B cell (primary cell): Measurements from ENCODE around the gene STAG1. TPM values are rescaled to one million over a fixed set of nuclear protein-coding genes. Genes with fewer than 3 reads are reported as not detected.

Source experiments
- ATAC-seq: fragments of 200-7000 bp; cut with Tn5 transposase; one replicate; pipeline ENCODE4 v1.10.0; 2021; ENCODE audit warnings: low read depth, mild to moderate bottlenecking, moderate number of reproducible peaks, moderate library complexity
- CTCF ChIA-PET: fragments of 350-600 bp; sonication (Branson Sonifier 250); formaldehyde crosslinking; loops from one replicate; lab custom pipeline; 2021; ENCODE audit warnings: antibody characterized with exemption, inconsistent platforms; lab: Charles Lee
- POLR2A ChIA-PET: fragments of 350-600 bp; sonication (Branson Sonifier 250); formaldehyde crosslinking; loops from one replicate; lab custom pipeline; 2021; ENCODE audit warnings: antibody characterized with exemption; lab: Charles Lee
- DNase-seq: peaks from one replicate; pipeline ENCODE4 v3.0.0; 2013
- H2AFZ ChIP-seq: 2 replicates; pipeline ENCODE4 v1.6.1; 2012; ENCODE audit warnings: mild to moderate bottlenecking, low read depth, low read length; ENCODE audit not compliant: insufficient read depth, poor library complexity, severe bottlenecking
- H3K27ac ChIP-seq, 2 donors: 1 replicate in 1 of 2; 2 replicates in 1 of 2; pipeline ENCODE4 v1.5.1; 2012 to 2013; ENCODE audit warnings: low read length in 2 of 2, mild to moderate bottlenecking in 2 of 2, moderate library complexity in 1 of 2
- H3K27me3 ChIP-seq, 4 experiments: fragments of 200-600 bp in 1 of 4; sonication (generic) in 1 of 4; replicated peaks in 1 of 4; 1 replicate in 2 of 4; 2 replicates in 2 of 4; pipeline versions ENCODE4 v1.6.1 to v1.7.0; 2013 to 2016; ENCODE audit warnings: low read length in 3 of 4, mild to moderate bottlenecking in 2 of 4, mixed read lengths in 1 of 4, moderate library complexity in 1 of 4; ENCODE audit not compliant: insufficient read depth in 4 of 4, control insufficient read depth in 3 of 4; ENCODE audit errors: control extremely low read depth in 1 of 4
- H3K36me3 ChIP-seq, 2 experiments: replicated peaks in 1 of 2; 1 replicate in 1 of 2; 2 replicates in 1 of 2; pipeline versions ENCODE4 v1.6.1 to v1.7.1; 2013; ENCODE audit warnings: low read length in 1 of 2; ENCODE audit not compliant: insufficient read depth in 2 of 2, control insufficient read depth in 1 of 2; ENCODE audit errors: control extremely low read depth in 1 of 2, extremely low read depth in 1 of 2
- H3K4me1 ChIP-seq, 2 donors: fragments of 200-600 bp in 1 of 2; sonication (generic) in 1 of 2; 1 replicate in 1 of 2; 2 replicates in 1 of 2; pipeline versions ENCODE4 v1.5.1 to v1.6.1; 2013 to 2017; ENCODE audit warnings: low read length in 2 of 2; ENCODE audit not compliant: control insufficient read depth in 2 of 2, insufficient read depth in 2 of 2
- H3K4me2 ChIP-seq: replicated peaks from 2 replicates; pipeline ENCODE3; 2012; ENCODE audit warnings: mild to moderate bottlenecking, low read depth, low read length; ENCODE audit not compliant: poor library complexity, severe bottlenecking
- H3K4me3 ChIP-seq, 5 experiments: fragments of 200-600 bp in 1 of 5; sonication (generic) in 1 of 5; 1 replicate in 3 of 5; 2 replicates in 2 of 5; pipeline versions ENCODE4 v1.5.1 to v1.7.0; 2011 to 2016; ENCODE audit warnings: low read length in 4 of 5, mild to moderate bottlenecking in 4 of 5, low read depth in 2 of 5, control low read depth in 1 of 5, moderate library complexity in 1 of 5; ENCODE audit not compliant: insufficient read depth in 1 of 5; ENCODE audit errors: control extremely low read depth in 1 of 5, extremely low read depth in 1 of 5
- H3K79me2 ChIP-seq: fragments of 200-600 bp; sonication (generic); one replicate; pipeline ENCODE4 v1.6.0; 2016; ENCODE audit warnings: low read length; ENCODE audit not compliant: control insufficient read depth, insufficient read depth
- H3K9ac ChIP-seq: fragments of 200-600 bp; sonication (generic); 2 replicates; pipeline ENCODE4 v1.6.1; 2017; ENCODE audit warnings: mild to moderate bottlenecking, low read length, moderate library complexity
- H3K9me3 ChIP-seq, 3 donors: one replicate each; pipeline versions ENCODE4 v1.6.1 to v1.7.1; 2013; ENCODE audit warnings: low read length in 2 of 3; ENCODE audit not compliant: control insufficient read depth in 2 of 3, insufficient read depth in 1 of 3; ENCODE audit errors: control extremely low read depth in 1 of 3
- H4K20me1 ChIP-seq: 2 replicates; pipeline ENCODE4 v1.6.0; 2012; ENCODE audit warnings: mild to moderate bottlenecking, low read length; ENCODE audit not compliant: insufficient read depth, control insufficient read depth, poor library complexity, severe bottlenecking
- H3K27ac Mint-ChIP-seq: one replicate; pipeline ENCODE4 v1.8.0; 2021; ENCODE audit warnings: mixed read lengths
- H3K27me3 Mint-ChIP-seq: one replicate; pipeline ENCODE4 v1.8.0; 2021; ENCODE audit warnings: mixed read lengths
- H3K4me1 Mint-ChIP-seq: one replicate; pipeline ENCODE4 v1.8.0; 2021; ENCODE audit warnings: mixed read lengths
- H3K4me3 Mint-ChIP-seq: one replicate; pipeline ENCODE4 v1.8.0; 2021; ENCODE audit warnings: mixed read lengths
- H3K9me3 Mint-ChIP-seq: one replicate; pipeline ENCODE4 v1.8.0; 2022; ENCODE audit warnings: mixed read lengths; ENCODE audit not compliant: insufficient read depth
- CTCF ChIP-seq: fragments of 200-600 bp; IDR thresholded peaks from one replicate; pipeline ENCODE4 v1.8.0; 2022; ENCODE audit warnings: antibody characterized with exemption, mild to moderate bottlenecking
- EZH2 ChIP-seq: IDR thresholded peaks from 2 replicates; pipeline ENCODE4 v1.6.1; 2012; ENCODE audit warnings: borderline replicate concordance, low read depth, mild to moderate bottlenecking, moderate library complexity, low read length; ENCODE audit not compliant: insufficient read depth, poor library complexity, severe bottlenecking
- WGBS: methylation state at CpG from one replicate; pipeline ENCODE4 v1.1.5; 2013; ENCODE audit warnings: missing lambda C conversion rate; ENCODE audit not compliant: insufficient coverage; 5-methylcytosine and 5-hydroxymethylcytosine counted together
- intact Hi-C: fragments of 100-400 bp; cut with micrococcal nuclease; formaldehyde crosslinking; loops from one replicate; pipeline ENCODE4 v1.10.0; 2022
- polyA plus RNA-seq: library from polyadenylated mRNA; depleted of rRNA; stranded (reverse); fragments of >200 nt; gene quantifications from 2 replicates; pipeline ENCODE4 v1.2.3, GENCODE V29; 2012
- total RNA-seq, 2 donors: library from RNA; stranded (reverse); fragments of 120-200 nt in 1 of 2; gene quantifications; 1 replicate in 1 of 2; 2 replicates in 1 of 2; pipeline versions ENCODE4 v1.2.3 to v1.2.4, GENCODE V29; 2013 to 2022

Gene STAG1
- total and polyA plus RNA-seq, 2 donors (not counting 1 experiment from before 2014, with no cell fraction given): 9.2 to 77.0 TPM

- Mint-ChIP-seq H3K27ac (no peak overlapping the region), H3K27me3 (no peaks in the 10 kb centered on the region), H3K9me3 (no peaks in the 10 kb centered on the region), H3K4me1 (no peaks in the 10 kb centered on the region), H3K4me3 (no peak overlapping the region)
- H4K20me1 ChIP-seq: no peaks in the 10 kb centered on the region
- no peaks in the 10 kb centered on the region for H3K79me2 ChIP-seq
- ChIA-PET CTCF (no interaction called here), POLR2A (no interaction called here)
- H3K9me3 ChIP-seq: peaks cover 0 to 5% (median 1%) of the 10 kb centered on the region in 3 donors
- no peak overlapping the region for H3K4me2 ChIP-seq
- WGBS: no CpG with 5 or more reads among the region's 2 CpGs
- intact Hi-C loops: no loop called here
- TF ChIP-seq CTCF (no peak), EZH2 (no peak)
- H3K4me3 ChIP-seq: no peak overlapping the region
- no peak overlapping the region for H3K27ac ChIP-seq
- DNase-seq (no peak), ATAC-seq (no peak)
- no peaks in the 10 kb centered on the region for H3K27me3 ChIP-seq
- no peak overlapping the region for H3K9ac ChIP-seq
- H3K4me1 ChIP-seq: no peaks in the 10 kb centered on the region
- H3K36me3 ChIP-seq: peaks cover 0 to 2% of the 10 kb centered on the region in 2 experiments
- no peak overlapping the region for H2AFZ ChIP-seq
Observed at GRCh38 chr3:136518102-136518501, 234.1 kb downstream of the STAG1 start.

GRCh38 chr3:136516656-136517055, 235.5 kb downstream of the STAG1 start:
- no peak overlapping the region for H2AFZ ChIP-seq
- H3K79me2 ChIP-seq: peaks cover under 1% of the 10 kb centered on the region
- no peaks in the 10 kb centered on the region for H3K4me1 ChIP-seq
- H3K9me3 ChIP-seq: peaks cover 0 to 5% (median 0%) of the 10 kb centered on the region in 3 donors
- no CpG with 5 or more reads among the region's 3 CpGs for WGBS
- H3K27me3 ChIP-seq: no peaks in the 10 kb centered on the region
- H4K20me1 ChIP-seq: no peaks in the 10 kb centered on the region
- no peak for TF ChIP-seq EZH2
- no peak for TF ChIP-seq CTCF
- H3K4me3 ChIP-seq: no peak overlapping the region
- H3K27ac ChIP-seq: no peak overlapping the region
- no peak overlapping the region for H3K9ac ChIP-seq
- no peak for DNase-seq
- POLR2A ChIA-PET: no interaction called here
- intact Hi-C loops: no loop called here
- CTCF ChIA-PET: no interaction called here
- H3K4me1 Mint-ChIP-seq: no peaks in the 10 kb centered on the region
- no peaks in the 10 kb centered on the region for H3K36me3 ChIP-seq
- no peak overlapping the region for H3K4me2 ChIP-seq
- H3K27me3 Mint-ChIP-seq: no peaks in the 10 kb centered on the region
- H3K27ac Mint-ChIP-seq: no peak overlapping the region
- H3K9me3 Mint-ChIP-seq: no peaks in the 10 kb centered on the region
- H3K4me3 Mint-ChIP-seq: no peak overlapping the region
- ATAC-seq: no peak
